HCT116 (cell line): ENCODE data around the gene KRT6A. TPM values are rescaled to one million over a fixed set of nuclear protein-coding genes. Genes with fewer than 3 reads are reported as not detected.

Experiments used
- ATAC-seq: fragments of 200-7000 bp; cut with Tn5 transposase; 2 replicates; pipeline ENCODE4 v1.9.1; 2020; ENCODE audit warnings: mild to moderate bottlenecking, moderate library complexity
- BruUV-seq: library from RNA; stranded (reverse); fragments of 400-500 nt; replicated peaks from 2 replicates; lab custom pipeline; 2021; lab: Mats Ljungman, UMichigan
- CTCF ChIA-PET: fragments of 300-600 bp; sonication (Branson Sonifier 250); formaldehyde crosslinking; loops from one replicate; lab custom pipeline; 2021; ENCODE audit warnings: antibody characterized with exemption; lab: Charles Lee
- POLR2A ChIA-PET: fragments of 300-600, 350-600 bp; sonication (Branson Sonifier 250); formaldehyde crosslinking; loops from one replicate; lab custom pipeline; 2021; ENCODE audit warnings: antibody characterized with exemption; lab: Charles Lee
- RAD21 ChIA-PET, 2 experiments: fragments of 300-600 bp; sonication (Branson Sonifier 250); formaldehyde crosslinking; loops; one replicate each; lab custom pipeline; 2023; ENCODE audit warnings: low total read pairs in 2 of 2; ENCODE audit not compliant: uncharacterized antibody in 2 of 2, unreplicated experiment in 2 of 2, low non-redundant PET in 1 of 2; lab: Charles Lee
- DNase-seq: peaks from one replicate; pipeline ENCODE4 v3.0.0-alpha.2; 2010; ENCODE audit warnings: low read depth, low spot score
- H2AFZ ChIP-seq: fragments of 200-600 bp; shearing (Covaris generic), sonication (generic); 2 replicates; pipeline ENCODE4 v1.6.1; 2017; ENCODE audit warnings: low read depth, mixed run types, mixed read lengths, antibody characterized with exemption, low read length; ENCODE audit not compliant: poor library complexity, severe bottlenecking
- H3K27ac ChIP-seq: 2 replicates; pipeline ENCODE4 v1.5.1; 2012; ENCODE audit warnings: low read depth, low read length
- H3K27me3 ChIP-seq: fragments of 200-600 bp; sonication (generic); 2 replicates; pipeline ENCODE4 v1.6.1; 2016; ENCODE audit warnings: mixed run types, low read length, mixed read lengths; ENCODE audit not compliant: insufficient read depth
- H3K36me3 ChIP-seq, 2 experiments: fragments of 200-500 bp in 1 of 2; fragments of 200-600 bp in 1 of 2; sonication (Bioruptor generic) in 1 of 2; sonication (generic) in 1 of 2; 2 replicates each; pipeline versions ENCODE4 v1.5.1 to v1.6.1; 2014 to 2016; ENCODE audit warnings: low read length in 2 of 2, inconsistent platforms in 1 of 2, mixed read lengths in 1 of 2, mixed run types in 1 of 2; ENCODE audit not compliant: insufficient read depth in 2 of 2, control insufficient read depth in 1 of 2
- H3K4me1 ChIP-seq, 2 experiments: fragments of 200-600 bp in 1 of 2; sonication (generic) in 1 of 2; 2 replicates each; pipeline versions ENCODE4 v1.5.1 to v1.6.1; 2012 to 2017; ENCODE audit warnings: low read length in 2 of 2, inconsistent platforms in 1 of 2, mild to moderate bottlenecking in 1 of 2, mixed read lengths in 1 of 2, mixed run types in 1 of 2, moderate library complexity in 1 of 2; ENCODE audit not compliant: insufficient read depth in 2 of 2, control insufficient read depth in 1 of 2
- H3K4me2 ChIP-seq: fragments of 200-600 bp; sonication (generic); 2 replicates; pipeline ENCODE4 v1.6.1; 2017; ENCODE audit warnings: mixed run types, low read length, mixed read lengths
- H3K4me3 ChIP-seq, 2 experiments: fragments of 200-600 bp in 1 of 2; sonication (generic) in 1 of 2; replicated peaks in 1 of 2; 2 replicates each; pipeline ENCODE4 v1.5.1; 2011 to 2016; ENCODE audit warnings: low read length in 2 of 2, control low read depth in 1 of 2, low read depth in 1 of 2, mild to moderate bottlenecking in 1 of 2, mixed read lengths in 1 of 2, mixed run types in 1 of 2
- H3K79me2 ChIP-seq: fragments of 200-600 bp; sonication (generic); 2 replicates; pipeline ENCODE4 v1.6.1; 2017; ENCODE audit warnings: mild to moderate bottlenecking, mixed run types, low read length, moderate library complexity, mixed read lengths; ENCODE audit not compliant: insufficient read depth
- H3K9ac ChIP-seq: fragments of 200-600 bp; sonication (generic); 2 replicates; pipeline ENCODE4 v1.6.1; 2016; ENCODE audit warnings: low read length, mixed read lengths
- H3K9me2 ChIP-seq: fragments of 200-600 bp; sonication (generic), shearing (Covaris generic); 2 replicates; pipeline ENCODE4 v1.6.1; 2017; ENCODE audit warnings: mixed run types, mild to moderate bottlenecking, moderate library complexity; ENCODE audit not compliant: insufficient read depth
- H3K9me3 ChIP-seq, 2 experiments: fragments of 200-500 bp in 1 of 2; fragments of 200-600 bp in 1 of 2; sonication (Bioruptor generic) in 1 of 2; sonication (generic) in 1 of 2; 2 replicates each; pipeline ENCODE4 v1.6.1; 2014 to 2017; ENCODE audit warnings: low read length in 2 of 2, mixed read lengths in 2 of 2, inconsistent platforms in 1 of 2, low read depth in 1 of 2, mild to moderate bottlenecking in 1 of 2, mixed run types in 1 of 2, moderate library complexity in 1 of 2; ENCODE audit not compliant: control insufficient read depth in 1 of 2, insufficient read depth in 1 of 2
- H4K20me1 ChIP-seq: fragments of 200-600 bp; sonication (generic), shearing (Covaris generic); 2 replicates; pipeline ENCODE4 v1.6.1; 2017; ENCODE audit warnings: mixed run types, mild to moderate bottlenecking, moderate library complexity; ENCODE audit not compliant: insufficient read depth
- ATF3 ChIP-seq: IDR thresholded peaks from 2 replicates; pipeline ENCODE4 v1.6.1; 2012
- CBX3 ChIP-seq: IDR thresholded peaks from 2 replicates; pipeline ENCODE4 v1.6.1; 2012; ENCODE audit warnings: low read depth
- CEBPB ChIP-seq: IDR thresholded peaks from 2 replicates; pipeline ENCODE4 v1.6.1; 2012; ENCODE audit warnings: low read depth
- CTCF ChIP-seq, 3 experiments: fragments of 200-600 bp in 1 of 3; sonication (generic) in 1 of 3; IDR thresholded peaks in 2 of 3; conservative IDR thresholded peaks in 1 of 3; 2 replicates each; pipeline ENCODE4 v1.5.1; 2012 to 2017; ENCODE audit warnings: low read depth in 2 of 3, low read length in 2 of 3, antibody characterized with exemption in 1 of 3, borderline replicate concordance in 1 of 3, control low read depth in 1 of 3, mild to moderate bottlenecking in 1 of 3, mixed read lengths in 1 of 3, mixed run types in 1 of 3, moderate library complexity in 1 of 3; ENCODE audit not compliant: insufficient read depth in 1 of 3
- EGR1 ChIP-seq: IDR thresholded peaks from 2 replicates; pipeline ENCODE4 v1.6.1; 2012; ENCODE audit warnings: low read depth
- ELF1 ChIP-seq: IDR thresholded peaks from 2 replicates; pipeline ENCODE4 v1.6.1; 2012; ENCODE audit warnings: low read depth, borderline replicate concordance
- EZH2 ChIP-seq: fragments of 200-600 bp; sonication (generic); IDR thresholded peaks from 2 replicates; pipeline ENCODE4 v1.6.1; 2017; ENCODE audit warnings: antibody characterized with exemption, mixed run types
- EZH2phosphoT487 ChIP-seq: fragments of 200-600 bp; IDR thresholded peaks from 2 replicates; pipeline ENCODE4 v1.6.1; 2018; ENCODE audit warnings: antibody characterized with exemption, borderline replicate concordance
- JUND ChIP-seq: IDR thresholded peaks from 2 replicates; pipeline ENCODE4 v1.6.1; 2012
- MAX ChIP-seq: IDR thresholded peaks from 2 replicates; pipeline ENCODE4 v1.6.1; 2012
- POLR2AphosphoS5 ChIP-seq: IDR thresholded peaks from 2 replicates; pipeline ENCODE4 v1.6.1; 2011; ENCODE audit warnings: mild to moderate bottlenecking, low read depth, low read length, moderate library complexity
- SRF ChIP-seq: IDR thresholded peaks from 2 replicates; pipeline ENCODE4 v1.6.1; 2012; ENCODE audit warnings: low read depth
- TCF7L2 ChIP-seq: IDR thresholded peaks from 2 replicates; pipeline ENCODE4 v1.7.0; 2011; ENCODE audit warnings: borderline replicate concordance, inconsistent platforms; ENCODE audit not compliant: insufficient read depth, insufficient read length; ENCODE audit errors: extremely low read depth
- YY1 ChIP-seq: IDR thresholded peaks from 2 replicates; pipeline ENCODE4 v1.6.1; 2011; ENCODE audit warnings: low read length, low read depth, moderate library complexity, mild to moderate bottlenecking; ENCODE audit not compliant: insufficient replicate concordance; ENCODE audit errors: extremely low read depth
- intact Hi-C: fragments of 100-400 bp; cut with micrococcal nuclease; formaldehyde crosslinking; loops from 2 replicates; pipeline ENCODE4 v1.10.0; 2022
- total RNA-seq: library from RNA; stranded (reverse); gene quantifications from one replicate; pipeline ENCODE4 v1.2.1, GENCODE V29; 2021; ENCODE audit not compliant: unreplicated experiment

Gene KRT6A
- total RNA-seq, 1 experiment from 2014 or later, result 0.66 TPM

GRCh38 chr12:52526511-52526951, 33.5 kb upstream of the KRT6A start:
- ChIA-PET RAD21 (no interaction called here), POLR2A (no interaction called here), CTCF (no interaction called here)
- H3K27me3 ChIP-seq, result no peaks in the 10 kb centered on the region
- H3K4me2 ChIP-seq, result no peak overlapping the region
- H4K20me1 ChIP-seq, result no peaks in the 10 kb centered on the region
- no peak overlapping the region for H3K9ac ChIP-seq
- DNase-seq (no peak), ATAC-seq (no peak)
- no peaks in the 10 kb centered on the region for H3K9me2 ChIP-seq
- no peaks in the 10 kb centered on the region for H3K79me2 ChIP-seq
- H2AFZ ChIP-seq, result no peak overlapping the region
- no peak overlapping the region for H3K27ac ChIP-seq
- H3K4me3 ChIP-seq, result no peak overlapping the region
- no peaks in the 10 kb centered on the region for H3K9me3 ChIP-seq
- intact Hi-C loops, result no loop called here
- no peaks in the 10 kb centered on the region for H3K36me3 ChIP-seq
- TF ChIP-seq EGR1 (no peak), POLR2AphosphoS5 (no peak), SRF (no peak), EZH2 (no peak), ELF1 (no peak)
- H3K4me1 ChIP-seq, result peaks cover 24 to 45% of the 10 kb centered on the region in 2 experiments
- no TSS peak for BruUV-seq

GRCh38 chr12:52525661-52526499, 32.8 kb upstream of the KRT6A start:
- Histone ChIP-seq H3K79me2 (no peaks in the 10 kb centered on the region), H3K4me2 (no peak overlapping the region; the same call in 1 of the 2 replicates), H3K9me2 (no peaks in the 10 kb centered on the region), H4K20me1 (no peaks in the 10 kb centered on the region), H3K27me3 (no peaks in the 10 kb centered on the region), H3K9ac (no peak overlapping the region), H3K4me1 (peaks cover 30 to 51% of the 10 kb centered on the region in 2 experiments), H3K36me3 (no peaks in the 10 kb centered on the region), H2AFZ (no peak overlapping the region)
- CTCF ChIA-PET, result no interaction called here
- intact Hi-C loops, result no loop called here
- DNase-seq, result no peak
- RAD21 ChIA-PET, result no interaction called here
- BruUV-seq, result no TSS peak
- TF ChIP-seq EZH2phosphoT487 (no peak), CEBPB (no peak), TCF7L2 (no peak), CTCF (IDR thresholded peaks at IDR 0.05 in 2 of 3, conservative IDR thresholded peaks at IDR 0.05 in 1 of 3; ENCODE audit: borderline replicate concordance in 1 of 3, insufficient read depth in 1 of 3, low read depth in 2 of 3, low read length in 2 of 3) (no peak), CBX3 (no peak), JUND (no peak), MAX (no peak), ATF3 (no peak), EZH2 (no peak), YY1 (no peak)
- TF ChIP-seq, all 23 proteins: peak for 0
- no peak overlapping the region for H3K27ac ChIP-seq
- no peak overlapping the region for H3K4me3 ChIP-seq
- POLR2A ChIA-PET, result no interaction called here
- no peaks in the 10 kb centered on the region for H3K9me3 ChIP-seq
- ATAC-seq, result no peak
